GM18507 (cell line): Measurements from ENCODE around the gene ATP2B2.
"Not testable (repeated sequence)": the region's sequence is repeated elsewhere in the genome, so short reads cannot be mapped to it uniquely, and the experiment has no call there.

Experiments used
- DNase-seq: peaks from one replicate; pipeline ENCODE4 v3.0.0; 2011; ENCODE audit warnings: low read depth; ENCODE audit not compliant: insufficient read length; ENCODE audit errors: extremely low spot score
- FAIRE-seq: peaks from 2 replicates; lab custom pipeline; 2011; peaks lifted over from hg19 to GRCh38; lab: Jason Lieb, UNC

ATP2B2 gene

GRCh38 chr3:10300087-10300486 lies 205.3 kb downstream of the ATP2B2 start:
- FAIRE-seq (no peak), DNase-seq (no peak)

- FAIRE-seq (no peak), DNase-seq (no peak)
Measured at GRCh38 chr3:10299679-10300078, 205.7 kb downstream of the ATP2B2 start.

- no peak for FAIRE-seq
- DNase-seq = no peak
Measured at GRCh38 chr3:10299175-10299574, 206.2 kb downstream of the ATP2B2 start.

- not testable (repeated sequence) for FAIRE-seq, DNase-seq
Measured at GRCh38 chr3:10298064-10298463, 207.3 kb downstream of the ATP2B2 start.

GRCh38 chr3:10294030-10294586 lies 211.3 kb downstream of the ATP2B2 start:
- DNase-seq = no peak

GRCh38 chr3:10292505-10293419 lies 212.6 kb downstream of the ATP2B2 start, which contains the start of gene GHRL:
Gene GHRL, minus strand, starts transcription at chr3:10292947. Its CDS starts 2,767 bp downstream, at chr3:10290180.
- FAIRE-seq (peak; percentile 82), DNase-seq (peak; percentile 49)

More at GRCh38 chr3:10294030-10294586, 211.3 kb downstream of the ATP2B2 start:
- FAIRE-seq = no peak

GRCh38 chr3:10291641-10292040 lies 213.7 kb downstream of the ATP2B2 start:
- no peak for FAIRE-seq
- no peak for DNase-seq

GRCh38 chr3:10290481-10291176 lies 214.8 kb downstream of the ATP2B2 start:
- FAIRE-seq (no peak), DNase-seq (no peak)

GRCh38 chr3:10289787-10290355 lies 215.5 kb downstream of the ATP2B2 start:
- DNase-seq (no peak), FAIRE-seq (no peak)

GRCh38 chr3:10289077-10289476 lies 216.3 kb downstream of the ATP2B2 start:
- no peak for FAIRE-seq

GRCh38 chr3:10288575-10288960 lies 216.8 kb downstream of the ATP2B2 start:
- DNase-seq = no peak

More at GRCh38 chr3:10289077-10289476, 216.3 kb downstream of the ATP2B2 start:
- DNase-seq = no peak

GRCh38 chr3:10287936-10288574 lies 217.3 kb downstream of the ATP2B2 start:
- FAIRE-seq (no peak), DNase-seq (no peak)

More at GRCh38 chr3:10288575-10288960, 216.8 kb downstream of the ATP2B2 start:
- FAIRE-seq = no peak

- DNase-seq (no peak), FAIRE-seq (no peak)
Measured at GRCh38 chr3:10286596-10287295, 218.6 kb downstream of the ATP2B2 start.

GRCh38 chr3:10286133-10286524 lies 219.3 kb downstream of the ATP2B2 start:
- no peak for DNase-seq

GRCh38 chr3:10285272-10286132 lies 219.9 kb downstream of the ATP2B2 start:
- FAIRE-seq (no peak), DNase-seq (no peak)

More at GRCh38 chr3:10286133-10286524, 219.3 kb downstream of the ATP2B2 start:
- no peak for FAIRE-seq

- no peak for DNase-seq
- FAIRE-seq = no peak
Measured at GRCh38 chr3:10284496-10284895, 220.9 kb downstream of the ATP2B2 start.

GRCh38 chr3:10283638-10284037 lies 221.7 kb downstream of the ATP2B2 start:
- DNase-seq (no peak), FAIRE-seq (no peak)

GRCh38 chr3:10281951-10282350 lies 223.4 kb downstream of the ATP2B2 start:
- FAIRE-seq (no peak), DNase-seq (no peak)
